CD4-positive, alpha-beta T cell (primary cell): Measurements from ENCODE around the gene ABHD17A. TPM values are rescaled to one million over a fixed set of nuclear protein-coding genes. Genes with fewer than 3 reads are reported as not detected.

Experiments used
- ATAC-seq: fragments of 200-7000 bp; cut with Tn5 transposase; one replicate; pipeline ENCODE4 v1.10.0; 2022; ENCODE audit warnings: mild to moderate bottlenecking; ENCODE audit not compliant: poor library complexity
- CTCF ChIA-PET: fragments of 350-600 bp; sonication (Branson Sonifier 250); formaldehyde crosslinking; loops from one replicate; lab custom pipeline; 2021; ENCODE audit warnings: antibody characterized with exemption, inconsistent platforms; lab: Charles Lee
- POLR2A ChIA-PET: fragments of 350-600 bp; sonication (Branson Sonifier 250); formaldehyde crosslinking; loops from one replicate; lab custom pipeline; 2021; ENCODE audit warnings: antibody characterized with exemption, inconsistent platforms; lab: Charles Lee
- DNase-seq, 14 experiments: peaks; one replicate each; pipeline ENCODE4 v3.0.0-alpha.2; 2013 to 2020; ENCODE audit warnings: mixed read lengths in 2 of 14
- H3K27ac ChIP-seq, 2 donors: one replicate each; pipeline versions ENCODE4 v1.5.1 to v1.7.0; 2013; ENCODE audit warnings: low read length in 2 of 2, low read depth in 1 of 2, mild to moderate bottlenecking in 1 of 2
- H3K27me3 ChIP-seq, 2 experiments: 1 replicate in 1 of 2; 2 replicates in 1 of 2; pipeline versions ENCODE4 v1.6.1 to v1.7.0; 2013; ENCODE audit warnings: low read length in 2 of 2, control low read depth in 1 of 2, mild to moderate bottlenecking in 1 of 2, moderate library complexity in 1 of 2; ENCODE audit not compliant: insufficient read depth in 2 of 2, control insufficient read depth in 1 of 2
- H3K36me3 ChIP-seq: one replicate; pipeline ENCODE4 v1.6.1; 2013; ENCODE audit warnings: low read length, control low read depth; ENCODE audit not compliant: insufficient read depth
- H3K4me1 ChIP-seq: one replicate; pipeline ENCODE4 v1.6.1; 2013; ENCODE audit warnings: low read length, control low read depth; ENCODE audit not compliant: insufficient read depth
- H3K4me3 ChIP-seq: one replicate; pipeline ENCODE4 v1.5.1; 2013; ENCODE audit warnings: mild to moderate bottlenecking, low read length, moderate library complexity
- H3K9me3 ChIP-seq, 2 experiments: 1 replicate in 1 of 2; 2 replicates in 1 of 2; pipeline versions ENCODE4 v1.6.1 to v1.7.0; 2013; ENCODE audit warnings: low read length in 2 of 2, mild to moderate bottlenecking in 2 of 2, control low read depth in 1 of 2, moderate library complexity in 1 of 2; ENCODE audit not compliant: control insufficient read depth in 1 of 2, insufficient read depth in 1 of 2
- H3K27ac Mint-ChIP-seq: one replicate; pipeline ENCODE4 v1.8.0; 2020; ENCODE audit warnings: mixed read lengths
- H3K27me3 Mint-ChIP-seq: one replicate; pipeline ENCODE4 v1.8.0; 2021; ENCODE audit warnings: mixed read lengths
- H3K36me3 Mint-ChIP-seq: one replicate; pipeline ENCODE4 v1.8.0; 2021; ENCODE audit warnings: low read depth, mixed read lengths
- H3K4me1 Mint-ChIP-seq: one replicate; pipeline ENCODE4 v1.8.0; 2021; ENCODE audit warnings: low read depth, mixed read lengths
- H3K4me3 Mint-ChIP-seq: one replicate; pipeline ENCODE4 v1.8.0; 2020; ENCODE audit warnings: mild to moderate bottlenecking, mixed read lengths
- H3K9me3 Mint-ChIP-seq: one replicate; pipeline ENCODE4 v1.8.0; 2020; ENCODE audit warnings: mixed read lengths
- intact Hi-C, 2 experiments: fragments of 100-400 bp; cut with DNase I in 1 of 2; cut with micrococcal nuclease in 1 of 2; formaldehyde crosslinking; loops; one replicate each; pipeline versions ENCODE4 v1.15.1 to v1.9.0; 2023 to 2025; cut with DNase I, micrococcal nuclease
- total RNA-seq, 174 experiments: library from RNA in 2 of 174; stranded (reverse) in 2 of 174; gene quantifications; one replicate each; pipeline ENCODE4 v1.2.3 and lab custom pipeline; 2021 to 2026
- TF ChIP-seq, protein P1 (sequence below): fragments of 200-600 bp; IDR thresholded peaks from one replicate; pipeline ENCODE4 v1.8.0; 2022; ENCODE audit warnings: antibody characterized with exemption, mild to moderate bottlenecking

The ABHD17A gene
- total RNA-seq, 2 experiments from 2014 or later = 156 to 172 TPM

DNA sequence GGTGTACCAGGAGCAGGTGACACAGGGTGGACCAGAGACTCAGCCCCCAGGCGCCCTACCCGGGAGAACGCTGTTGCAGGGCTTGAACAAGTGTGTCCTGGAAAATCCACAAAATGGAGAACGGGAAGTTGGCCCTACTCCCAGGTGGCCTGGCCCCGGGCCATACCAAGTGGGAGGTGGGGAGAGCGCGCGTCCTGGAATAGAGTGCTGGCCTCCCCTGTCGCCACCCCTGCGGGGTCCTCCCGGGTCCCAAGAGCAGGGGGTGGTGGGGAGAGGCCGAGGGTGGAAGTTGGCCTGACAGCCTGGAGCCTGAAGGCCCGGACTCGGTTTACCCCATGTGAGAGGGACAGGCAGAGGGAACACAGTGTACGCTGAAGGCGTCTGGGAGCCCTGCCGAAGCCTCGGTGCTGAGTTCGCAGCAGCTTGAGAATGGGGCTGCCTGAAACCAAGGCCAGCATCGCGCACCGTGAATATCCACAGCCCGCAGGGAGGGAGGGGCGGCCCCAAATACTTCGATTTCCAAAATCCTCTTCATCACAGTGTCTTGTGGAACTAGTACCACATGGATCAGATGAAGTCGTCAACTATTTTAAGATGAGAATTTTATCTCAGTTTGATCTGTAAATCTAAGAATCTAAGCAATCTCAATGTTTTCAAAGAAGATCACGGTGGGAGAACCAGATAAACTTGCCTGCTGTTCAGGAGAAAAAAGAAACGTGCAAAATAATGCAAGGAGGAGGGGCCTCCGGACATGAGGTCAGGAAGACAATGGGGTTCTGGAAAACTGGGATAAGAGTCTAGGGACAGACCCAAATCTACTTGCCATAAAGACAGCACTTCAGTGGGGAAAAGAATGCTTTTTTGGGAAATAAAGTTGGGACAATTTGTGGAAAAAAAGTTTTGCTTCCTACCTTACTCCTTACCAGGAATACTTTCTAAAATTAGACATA is 11.5 kb downstream of the ABHD17A start:
- Histone ChIP-seq H3K4me3 (peak overlapping the region; percentile 98), H3K9me3 (no peaks in the 10 kb centered on the region), H3K4me1 (peaks cover 38% of the 10 kb centered on the region), H3K36me3 (peaks cover 28% of the 10 kb centered on the region), H3K27ac (peak overlapping the region; percentile 2 to 93), H3K27me3 (no peaks in the 10 kb centered on the region)
- DNase-seq (peak in 1 of 14 experiments; percentile 36), ATAC-seq (no peak)
- peak overlapping the region; percentile 91 for H3K4me3 Mint-ChIP-seq
- H3K27ac Mint-ChIP-seq = peak overlapping the region; percentile 91
- H3K4me1 Mint-ChIP-seq = peaks cover 23% of the 10 kb centered on the region
- no peaks in the 10 kb centered on the region for H3K9me3 Mint-ChIP-seq
- TF ChIP-seq, protein P1, sequence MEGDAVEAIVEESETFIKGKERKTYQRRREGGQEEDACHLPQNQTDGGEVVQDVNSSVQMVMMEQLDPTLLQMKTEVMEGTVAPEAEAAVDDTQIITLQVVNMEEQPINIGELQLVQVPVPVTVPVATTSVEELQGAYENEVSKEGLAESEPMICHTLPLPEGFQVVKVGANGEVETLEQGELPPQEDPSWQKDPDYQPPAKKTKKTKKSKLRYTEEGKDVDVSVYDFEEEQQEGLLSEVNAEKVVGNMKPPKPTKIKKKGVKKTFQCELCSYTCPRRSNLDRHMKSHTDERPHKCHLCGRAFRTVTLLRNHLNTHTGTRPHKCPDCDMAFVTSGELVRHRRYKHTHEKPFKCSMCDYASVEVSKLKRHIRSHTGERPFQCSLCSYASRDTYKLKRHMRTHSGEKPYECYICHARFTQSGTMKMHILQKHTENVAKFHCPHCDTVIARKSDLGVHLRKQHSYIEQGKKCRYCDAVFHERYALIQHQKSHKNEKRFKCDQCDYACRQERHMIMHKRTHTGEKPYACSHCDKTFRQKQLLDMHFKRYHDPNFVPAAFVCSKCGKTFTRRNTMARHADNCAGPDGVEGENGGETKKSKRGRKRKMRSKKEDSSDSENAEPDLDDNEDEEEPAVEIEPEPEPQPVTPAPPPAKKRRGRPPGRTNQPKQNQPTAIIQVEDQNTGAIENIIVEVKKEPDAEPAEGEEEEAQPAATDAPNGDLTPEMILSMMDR = no peak
- POLR2A ChIA-PET = interaction anchor here (3.4 kb wide), 1 partner anchor 8 kb away, joined by 41 read pairs; no protein-coding TSS in a partner anchor
- CTCF ChIA-PET = interaction anchor here (0.8 to 2.7 kb wide), 4 partner anchors 9 to 57 kb away, joined by 3 to 23 read pairs (median 3); partner anchors contain the start of genes ADAT3 and SCAMP4
- peaks cover 34% of the 10 kb centered on the region for H3K36me3 Mint-ChIP-seq
- intact Hi-C loops = loop anchor here in 1 of 2 experiments (1.0 to 2.0 kb wide), 2 partner anchors 9 to 31 kb away; partner anchors contain the start of genes ADAT3 and SCAMP4
- no peaks in the 10 kb centered on the region for H3K27me3 Mint-ChIP-seq

DNA sequence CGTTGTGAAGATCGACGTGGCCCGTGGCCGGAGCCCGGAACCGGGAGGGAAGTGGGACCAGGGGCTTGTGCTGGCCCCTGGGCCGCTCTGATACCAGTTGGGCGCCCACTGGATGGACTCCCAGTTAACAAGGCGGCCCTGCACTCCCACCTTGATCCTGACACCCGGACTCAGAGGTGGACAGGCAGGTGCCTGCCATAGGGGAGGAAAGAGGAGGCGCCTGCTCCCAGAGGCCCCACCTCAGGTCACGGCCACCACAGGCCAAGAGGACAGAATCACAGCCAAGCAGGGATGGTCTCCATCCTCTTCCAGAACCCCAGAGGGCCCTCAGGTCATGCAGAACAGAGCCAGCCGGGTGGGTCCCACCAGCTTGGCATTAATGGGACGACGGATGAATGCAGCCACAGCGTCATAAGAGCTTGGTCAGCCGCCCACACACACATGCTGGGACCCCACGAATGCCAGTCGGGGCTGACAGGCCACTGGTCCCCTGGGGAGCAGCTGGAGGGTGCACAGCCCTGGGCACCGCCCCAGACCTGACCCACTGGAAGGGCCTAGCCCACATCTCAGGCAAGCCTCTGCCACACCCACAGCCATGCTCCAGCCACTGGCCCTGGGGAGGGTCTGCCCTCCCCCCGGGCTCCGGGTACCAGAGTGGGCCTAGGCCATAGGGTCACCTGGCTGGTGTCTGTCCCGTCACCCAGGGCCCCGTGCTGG is 12.3 kb downstream of the ABHD17A start:
- H3K9me3 ChIP-seq = no peaks in the 10 kb centered on the region
- H3K36me3 ChIP-seq = peaks cover 28% of the 10 kb centered on the region
- CTCF ChIA-PET = interaction anchor here (0.6 kb wide), 1 partner anchor 30 kb away, joined by 3 read pairs; no protein-coding TSS in a partner anchor
- peaks cover 38% of the 10 kb centered on the region for H3K4me1 ChIP-seq
- DNase-seq (no peak), ATAC-seq (no peak)
- no peak overlapping the region for H3K4me3 ChIP-seq
- no peaks in the 10 kb centered on the region for H3K9me3 Mint-ChIP-seq
- intact Hi-C loops = no loop called here
- POLR2A ChIA-PET = no interaction called here
- H3K4me1 Mint-ChIP-seq = peaks cover 26% of the 10 kb centered on the region
- H3K27ac ChIP-seq = no peak overlapping the region
- H3K27me3 Mint-ChIP-seq = no peaks in the 10 kb centered on the region
- H3K27me3 ChIP-seq = no peaks in the 10 kb centered on the region
- H3K27ac Mint-ChIP-seq = peak overlapping the region; percentile 27
- H3K36me3 Mint-ChIP-seq = peaks cover 38% of the 10 kb centered on the region
- peak overlapping the region; percentile 51 for H3K4me3 Mint-ChIP-seq
- TF ChIP-seq, protein P1 = no peak

DNA sequence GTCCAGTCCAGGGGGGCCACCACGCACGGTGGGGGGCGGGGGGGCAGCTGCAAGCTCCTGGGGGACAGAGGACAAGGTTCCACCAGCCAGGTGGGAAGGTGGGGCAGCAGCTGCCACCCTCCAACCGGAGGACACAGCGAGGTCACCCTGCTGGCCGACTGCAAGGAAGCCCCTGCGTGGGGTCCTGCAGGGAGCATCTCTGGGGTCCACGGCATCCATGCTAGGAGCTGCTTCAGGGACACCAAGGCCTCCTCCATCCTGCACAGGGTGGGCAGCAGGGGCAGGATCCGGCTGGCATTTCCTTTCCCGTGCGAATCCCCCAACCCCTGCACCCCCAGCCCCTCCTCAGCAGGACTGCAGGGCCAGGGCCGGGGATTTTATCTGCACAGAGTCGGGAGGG is 13.7 kb downstream of the ABHD17A start:
- H3K9me3 Mint-ChIP-seq = no peaks in the 10 kb centered on the region
- peaks cover 28% of the 10 kb centered on the region for H3K36me3 ChIP-seq
- no peak for ATAC-seq
- DNase-seq = no peak
- H3K9me3 ChIP-seq = no peaks in the 10 kb centered on the region
- H3K36me3 Mint-ChIP-seq = peaks cover 45% of the 10 kb centered on the region
- ChIA-PET CTCF (no interaction called here), POLR2A (no interaction called here)
- no peaks in the 10 kb centered on the region for H3K27me3 ChIP-seq
- peaks cover 36% of the 10 kb centered on the region for H3K4me1 ChIP-seq
- TF ChIP-seq, protein P1 = no peak
- peaks cover 31% of the 10 kb centered on the region for H3K4me1 Mint-ChIP-seq
- H3K4me3 ChIP-seq = no peak overlapping the region
- no peaks in the 10 kb centered on the region for H3K27me3 Mint-ChIP-seq
- no peak overlapping the region for H3K27ac ChIP-seq
- intact Hi-C loops = no loop called here
- no peak overlapping the region for H3K4me3 Mint-ChIP-seq
- no peak overlapping the region for H3K27ac Mint-ChIP-seq
